ENCODE measurements around the gene NAALADL2. TPM values are rescaled to one million over a fixed set of nuclear protein-coding genes. Genes with fewer than 3 reads are reported as not detected.

NAALADL2 gene
- polyA plus RNA-seq, 1 donor from 2014 or later, result 1.6 TPM

GRCh38 chr3:175434561-175434960, 575.4 kb downstream of the NAALADL2 start:
- H4K20me1 ChIP-seq (ENCODE audit: insufficient read depth), result no peaks in the 10 kb centered on the region
- no peaks in the 10 kb centered on the region for H3K9me3 ChIP-seq (ENCODE audit: low read length)
- H3K36me3 ChIP-seq (ENCODE audit: insufficient read depth, low read length), result no peaks in the 10 kb centered on the region
- no peaks in the 10 kb centered on the region for H3K79me2 ChIP-seq (replicated peaks; ENCODE audit: insufficient read depth, low read length)
- H3K27ac ChIP-seq (ENCODE audit: low read length), result no peak overlapping the region
- no peaks in the 10 kb centered on the region for H3K9me2 ChIP-seq (ENCODE audit: insufficient read depth, low read length)
- H3F3A ChIP-seq (ENCODE audit: insufficient read depth, low read length, poor library complexity, severe bottlenecking), result no peaks in the 10 kb centered on the region
- no peak overlapping the region for H3K4me2 ChIP-seq (ENCODE audit: low read length)
- H3K9ac ChIP-seq (ENCODE audit: low read length), result no peak overlapping the region
- no peaks in the 10 kb centered on the region for H3K27me3 ChIP-seq (ENCODE audit: insufficient read depth, low read depth, low read length)
- H2AFZ ChIP-seq (ENCODE audit: low read depth, low read length), result no peak overlapping the region
- no peak overlapping the region for H3K4me3 ChIP-seq (ENCODE audit: low read length)
- no peak for TF ChIP-seq EP300 (conservative IDR thresholded peaks at IDR 0.05; ENCODE audit: poor library complexity, severe bottlenecking)
- TF ChIP-seq POLR2AphosphoS5 (IDR thresholded peaks at IDR 0.05), result no peak
- no peak for TF ChIP-seq MXI1 (conservative IDR thresholded peaks at IDR 0.05; ENCODE audit: poor library complexity, severe bottlenecking)
- TF ChIP-seq, protein P1, sequence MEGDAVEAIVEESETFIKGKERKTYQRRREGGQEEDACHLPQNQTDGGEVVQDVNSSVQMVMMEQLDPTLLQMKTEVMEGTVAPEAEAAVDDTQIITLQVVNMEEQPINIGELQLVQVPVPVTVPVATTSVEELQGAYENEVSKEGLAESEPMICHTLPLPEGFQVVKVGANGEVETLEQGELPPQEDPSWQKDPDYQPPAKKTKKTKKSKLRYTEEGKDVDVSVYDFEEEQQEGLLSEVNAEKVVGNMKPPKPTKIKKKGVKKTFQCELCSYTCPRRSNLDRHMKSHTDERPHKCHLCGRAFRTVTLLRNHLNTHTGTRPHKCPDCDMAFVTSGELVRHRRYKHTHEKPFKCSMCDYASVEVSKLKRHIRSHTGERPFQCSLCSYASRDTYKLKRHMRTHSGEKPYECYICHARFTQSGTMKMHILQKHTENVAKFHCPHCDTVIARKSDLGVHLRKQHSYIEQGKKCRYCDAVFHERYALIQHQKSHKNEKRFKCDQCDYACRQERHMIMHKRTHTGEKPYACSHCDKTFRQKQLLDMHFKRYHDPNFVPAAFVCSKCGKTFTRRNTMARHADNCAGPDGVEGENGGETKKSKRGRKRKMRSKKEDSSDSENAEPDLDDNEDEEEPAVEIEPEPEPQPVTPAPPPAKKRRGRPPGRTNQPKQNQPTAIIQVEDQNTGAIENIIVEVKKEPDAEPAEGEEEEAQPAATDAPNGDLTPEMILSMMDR (IDR thresholded peaks at IDR 0.05; ENCODE audit: poor library complexity, severe bottlenecking), result no peak
- no peak for TF ChIP-seq RAD21 (conservative IDR thresholded peaks at IDR 0.05)
- no peak for TF ChIP-seq REST (IDR thresholded peaks at IDR 0.05; ENCODE audit: borderline replicate concordance)
- no peak for TF ChIP-seq EZH2 (IDR thresholded peaks at IDR 0.05; ENCODE audit: borderline replicate concordance, insufficient read depth, low read length, poor library complexity, severe bottlenecking)

DNA sequence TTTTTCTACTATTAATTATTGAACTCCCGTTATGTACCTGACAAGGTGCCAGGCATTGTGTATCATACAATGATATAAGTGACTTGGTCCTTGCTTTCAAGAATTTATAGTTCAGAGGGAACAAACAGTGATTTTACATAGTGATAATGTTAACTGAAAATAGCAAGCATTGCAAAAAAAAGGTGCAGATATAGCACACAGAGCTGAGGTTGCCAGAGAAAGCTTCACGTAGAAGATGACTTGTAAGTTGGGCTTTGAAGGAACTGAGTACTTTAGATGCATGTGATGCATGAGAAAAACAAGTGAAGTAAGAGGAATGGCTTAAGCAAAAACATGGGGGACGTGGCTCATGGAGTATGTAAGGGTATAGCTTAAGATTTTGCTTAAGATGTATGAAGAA, 584.5 kb downstream of the NAALADL2 start:
- Histone ChIP-seq H3K27ac (ENCODE audit: low read length) (no peak overlapping the region), H2AFZ (ENCODE audit: low read depth, low read length) (no peak overlapping the region), H3K4me3 (ENCODE audit: low read length) (no peak overlapping the region), H3K9me2 (ENCODE audit: insufficient read depth, low read length) (no peaks in the 10 kb centered on the region), H3F3A (ENCODE audit: insufficient read depth, low read length, poor library complexity, severe bottlenecking) (no peaks in the 10 kb centered on the region), H3K9ac (ENCODE audit: low read length) (no peak overlapping the region), H3K9me3 (ENCODE audit: low read length) (no peaks in the 10 kb centered on the region), H3K4me2 (ENCODE audit: low read length) (no peak overlapping the region), H3K27me3 (ENCODE audit: insufficient read depth, low read depth, low read length) (no peaks in the 10 kb centered on the region), H4K20me1 (ENCODE audit: insufficient read depth) (no peaks in the 10 kb centered on the region), H3K79me2 (replicated peaks; ENCODE audit: insufficient read depth, low read length) (no peaks in the 10 kb centered on the region), H3K36me3 (ENCODE audit: insufficient read depth, low read length) (no peaks in the 10 kb centered on the region)
- TF ChIP-seq, protein P1 (IDR thresholded peaks at IDR 0.05; ENCODE audit: poor library complexity, severe bottlenecking), result no peak
- no peak for TF ChIP-seq EP300 (conservative IDR thresholded peaks at IDR 0.05; ENCODE audit: poor library complexity, severe bottlenecking)
- no peak for TF ChIP-seq MXI1 (conservative IDR thresholded peaks at IDR 0.05; ENCODE audit: poor library complexity, severe bottlenecking)
- TF ChIP-seq TAF1 (IDR thresholded peaks at IDR 0.05; ENCODE audit: low read depth), result no peak
- no peak for TF ChIP-seq REST (IDR thresholded peaks at IDR 0.05; ENCODE audit: borderline replicate concordance)
- TF ChIP-seq RAD21 (conservative IDR thresholded peaks at IDR 0.05), result no peak
- no peak for TF ChIP-seq POLR2AphosphoS5 (IDR thresholded peaks at IDR 0.05)
- TF ChIP-seq EZH2 (IDR thresholded peaks at IDR 0.05; ENCODE audit: borderline replicate concordance, insufficient read depth, low read length, poor library complexity, severe bottlenecking), result no peak
- no peak for TF ChIP-seq SMC3 (conservative IDR thresholded peaks at IDR 0.05; ENCODE audit: poor library complexity)
